ENCODE measurements around the gene AVPI1. TPM values are rescaled to one million over a fixed set of nuclear protein-coding genes. Genes with fewer than 3 reads are reported as not detected.

Gene AVPI1
- total and polyA plus RNA-seq, 10 of the 15 experiments (the other 5 are each of a cell fraction or from before 2014, with no cell fraction given) = 0.08 to 1.4 (median 0.84) TPM

DNA sequence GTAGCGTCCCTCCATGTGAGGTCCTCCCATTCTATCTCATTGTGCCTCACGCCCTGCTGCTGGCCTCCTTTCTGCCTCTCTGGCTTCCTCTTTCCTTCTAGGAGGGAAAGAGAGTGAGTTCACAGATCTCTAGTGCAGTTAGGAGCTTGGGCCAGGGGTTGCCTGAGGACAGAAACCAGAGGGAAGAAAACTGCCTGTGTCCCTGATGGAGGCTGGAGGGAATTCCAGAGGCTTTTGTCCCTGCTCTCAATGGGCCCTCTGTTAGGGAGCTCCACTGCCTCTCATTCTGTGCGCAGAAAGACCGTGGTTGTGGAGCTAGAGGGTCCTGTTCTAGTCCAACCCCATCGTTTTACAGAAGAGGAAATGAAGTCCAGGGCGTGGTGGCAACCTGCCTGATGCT is 31.1 kb upstream of the AVPI1 start:
- ATAC-seq (no peak), FAIRE-seq (no peak), DNase-seq (ENCODE audit: low read depth, low spot score) (no peak)
- in situ Hi-C loops (cut with MboI) (no loop called here), intact Hi-C loops (cut with micrococcal nuclease; ENCODE audit: unreplicated experiment) (no loop called here)
- ChIA-PET RAD21 (ENCODE audit: unreplicated experiment) (no interaction called here), POLR2A (no interaction called here), SMC1A (ENCODE audit: uncharacterized antibody, unreplicated experiment) (no interaction called here), CTCF (interaction anchor here (1.0 to 21.5 kb wide), 3 partner anchors 10 to 41 kb away, joined by 3 to 416 read pairs (median 5); partner anchors contain the start of genes AVPI1 and MARVELD1)
- BruUV-seq (replicated peaks) = no TSS peak
- TF ChIP-seq SMARCA5 (IDR thresholded peaks at IDR 0.05) (no peak), CBFB (IDR thresholded peaks at IDR 0.05; ENCODE audit: low read depth) (no peak)
- Histone ChIP-seq H4K20me1 (ENCODE audit: control insufficient read depth, insufficient read depth) (no peaks in the 10 kb centered on the region), H3K4me1 (ENCODE audit: control insufficient read depth, insufficient read depth, low read length) (peaks cover 3% of the 10 kb centered on the region; the same call in 1 of the 2 replicates), H3K27me3 (replicated peaks in 1 of 2; ENCODE audit: control insufficient read depth in 2 of 2, insufficient read depth in 2 of 2, low read length in 1 of 2) (peaks cover 0 to 2% of the 10 kb centered on the region in 2 experiments; a peak in 1 of 4 replicates), H3K4me2 (ENCODE audit: control insufficient read depth, insufficient read depth) (no peak overlapping the region), H3K79me2 (ENCODE audit: control insufficient read depth, insufficient read depth, low read length) (no peaks in the 10 kb centered on the region), H3K36me3 (ENCODE audit: control insufficient read depth in 2 of 2, insufficient read depth in 2 of 2, low read length in 1 of 2) (no peaks in the 10 kb centered on the region), H3K4me3 (no peak overlapping the region), H3K9ac (ENCODE audit: control insufficient read depth, insufficient read depth, low read length) (no peak overlapping the region), H3K9me3 (replicated peaks; ENCODE audit: control insufficient read depth, insufficient read depth, low read length) (no peaks in the 10 kb centered on the region), H2AFZ (ENCODE audit: control insufficient read depth, low read depth, low read length) (no peak overlapping the region), H3K27ac (ENCODE audit: control insufficient read depth, insufficient read depth) (no peak overlapping the region)
- WGBS (ENCODE audit: insufficient coverage, insufficient replicate concordance, low lambda C conversion rate, missing lambda C conversion rate) = 57% methylated on average over 6 of the region's 6 CpGs

DNA sequence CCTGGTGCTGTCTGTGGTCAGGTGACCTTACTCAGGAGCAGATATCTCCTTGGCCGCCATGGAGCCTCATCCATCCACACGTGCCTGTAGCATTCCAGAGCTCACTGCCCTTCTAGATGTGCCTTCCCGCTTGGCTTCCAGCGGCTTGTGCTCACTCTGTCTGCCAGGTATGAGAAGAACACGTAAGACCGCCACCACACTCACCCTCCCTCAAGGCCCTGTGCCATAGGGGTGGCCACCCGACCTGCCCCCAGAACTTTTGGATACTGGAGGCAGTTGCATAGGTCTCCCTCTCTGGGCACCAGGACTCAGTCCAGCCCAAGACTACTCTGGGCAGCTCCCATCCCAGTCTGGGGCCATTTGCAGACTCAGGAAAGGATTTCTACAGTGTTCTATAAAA is 30.6 kb upstream of the AVPI1 start:
- Histone ChIP-seq H3K27ac (ENCODE audit: control insufficient read depth, insufficient read depth) (no peak overlapping the region), H3K27me3 (replicated peaks in 1 of 2; ENCODE audit: control insufficient read depth in 2 of 2, insufficient read depth in 2 of 2, low read length in 1 of 2) (peaks cover 0 to 2% of the 10 kb centered on the region in 2 experiments; a peak in 1 of 4 replicates), H3K9me3 (replicated peaks; ENCODE audit: control insufficient read depth, insufficient read depth, low read length) (no peaks in the 10 kb centered on the region), H3K36me3 (ENCODE audit: control insufficient read depth in 2 of 2, insufficient read depth in 2 of 2, low read length in 1 of 2) (no peaks in the 10 kb centered on the region), H3K9ac (ENCODE audit: control insufficient read depth, insufficient read depth, low read length) (no peak overlapping the region), H3K4me1 (ENCODE audit: control insufficient read depth, insufficient read depth, low read length) (peaks cover 3% of the 10 kb centered on the region; the same call in 1 of the 2 replicates), H4K20me1 (ENCODE audit: control insufficient read depth, insufficient read depth) (no peaks in the 10 kb centered on the region), H3K79me2 (ENCODE audit: control insufficient read depth, insufficient read depth, low read length) (no peaks in the 10 kb centered on the region), H3K4me2 (ENCODE audit: control insufficient read depth, insufficient read depth) (no peak overlapping the region), H2AFZ (ENCODE audit: control insufficient read depth, low read depth, low read length) (no peak overlapping the region), H3K4me3 (no peak overlapping the region)
- DNase-seq (ENCODE audit: low read depth, low spot score) (no peak), ATAC-seq (no peak), FAIRE-seq (no peak)
- in situ Hi-C loops (cut with MboI) = no loop called here
- SMC1A ChIA-PET (ENCODE audit: uncharacterized antibody, unreplicated experiment) = no interaction called here
- RAD21 ChIA-PET (ENCODE audit: unreplicated experiment) = no interaction called here
- intact Hi-C loops (cut with micrococcal nuclease; ENCODE audit: unreplicated experiment) = no loop called here
- TF ChIP-seq BCL11A (IDR thresholded peaks at IDR 0.05; ENCODE audit: low read depth, low read length) (no peak), CREM (IDR thresholded peaks at IDR 0.05; ENCODE audit: low read depth) (no peak), TAF1 (IDR thresholded peaks at IDR 0.05; ENCODE audit: borderline replicate concordance, low read depth, low read length) (no peak)
- CTCF ChIA-PET = interaction anchor here (0.7 to 21.5 kb wide), 4 partner anchors 10 to 20 kb away, joined by 3 to 416 read pairs (median 6); partner anchors contain the start of gene MARVELD1
- no TSS peak for BruUV-seq (replicated peaks)
- 66% methylated on average over 7 of the region's 7 CpGs for WGBS (ENCODE audit: insufficient coverage, insufficient replicate concordance, low lambda C conversion rate, missing lambda C conversion rate)
- POLR2A ChIA-PET = no interaction called here
